B cell (primary cell): ENCODE results near the gene CDHR1.

ENCODE experiments used
- CTCF ChIP-seq: fragments of 200-600 bp; IDR thresholded peaks from one replicate; pipeline ENCODE4 v1.8.0; 2022; ENCODE audit warnings: antibody characterized with exemption, mild to moderate bottlenecking
- EZH2 ChIP-seq: IDR thresholded peaks from 2 replicates; pipeline ENCODE4 v1.6.1; 2012; ENCODE audit warnings: borderline replicate concordance, low read depth, mild to moderate bottlenecking, moderate library complexity, low read length; ENCODE audit not compliant: insufficient read depth, poor library complexity, severe bottlenecking

GRCh38 chr10:84237199-84238051 is 43.1 kb downstream of the CDHR1 start:
- TF ChIP-seq CTCF (no peak), EZH2 (no peak)
